SIG-M5 (cell line): ENCODE data around the gene TCF15.

Experiments
- DNase-seq: peaks from one replicate; lab custom pipeline; 2025; lab: John Stamatoyannopoulos, UW

The TCF15 gene

GRCh38 chr20:611047-611842 lies 1.1 kb upstream of the TCF15 start:
- no peak for DNase-seq

GRCh38 chr20:609371-609964 lies 641 bp downstream of the TCF15 start:
- no peak for DNase-seq

GRCh38 chr20:608970-609369 lies 1.1 kb downstream of the TCF15 start:
- DNase-seq, result no peak

- no peak for DNase-seq
These were observed 2.6 kb downstream of the TCF15 start for GRCh38 chr20:607476-607875.

GRCh38 chr20:605237-605636 lies 4.9 kb downstream of the TCF15 start:
- no peak for DNase-seq

- DNase-seq, result no peak
These were observed 6.9 kb downstream of the TCF15 start for GRCh38 chr20:603116-603640.

- no peak for DNase-seq
These were observed 7.8 kb downstream of the TCF15 start for GRCh38 chr20:602111-602970.

GRCh38 chr20:600736-601135 lies 9.4 kb downstream of the TCF15 start:
- no peak for DNase-seq

- DNase-seq, result no peak
These were observed 10.0 kb downstream of the TCF15 start for GRCh38 chr20:600141-600540.

GRCh38 chr20:598133-598850 lies 11.8 kb downstream of the TCF15 start:
- no peak for DNase-seq

GRCh38 chr20:597560-597959 lies 12.5 kb downstream of the TCF15 start:
- no peak for DNase-seq

GRCh38 chr20:595330-596308 lies 14.5 kb downstream of the TCF15 start:
- DNase-seq, result no peak

- DNase-seq, result no peak
These were observed 17.6 kb downstream of the TCF15 start for GRCh38 chr20:592506-592905.

GRCh38 chr20:591941-592340 lies 18.2 kb downstream of the TCF15 start:
- DNase-seq, result no peak

- DNase-seq, result no peak
These were observed 21.0 kb downstream of the TCF15 start for GRCh38 chr20:588932-589672.

GRCh38 chr20:588476-588875 lies 21.6 kb downstream of the TCF15 start:
- DNase-seq, result no peak

GRCh38 chr20:584971-585301 lies 25.2 kb downstream of the TCF15 start:
- DNase-seq, result no peak

- no peak for DNase-seq
These were observed 25.7 kb downstream of the TCF15 start for GRCh38 chr20:584161-584970.

- no peak for DNase-seq
These were observed 27.9 kb downstream of the TCF15 start for GRCh38 chr20:582204-582603.
